Natural killer cell (primary cell): ENCODE results near the gene MESP2. TPM values are rescaled to one million over a fixed set of nuclear protein-coding genes. Genes with fewer than 3 reads are reported as not detected.
A peak's percentile ranks its signal among the peaks of the same experiment; 100 is the strongest.

ENCODE experiments used
- ATAC-seq, 3 donors: fragments of 150-1000 bp in 2 of 3; fragments of 200-7000 bp in 1 of 3; cut with Tn5 transposase; 1 replicate in 1 of 3; 2 replicates in 2 of 3; pipeline ENCODE4 v1.10.0; 2021; ENCODE audit warnings: mild to moderate bottlenecking in 2 of 3, moderate library complexity in 2 of 3
- DNase-seq, 2 donors: peaks; one replicate each; pipeline versions ENCODE4 v3.0.0 to v3.0.0-alpha.2; 2013 to 2021; ENCODE audit warnings: mixed read lengths in 1 of 2
- H3K27ac ChIP-seq: one replicate; pipeline ENCODE4 v1.5.1; 2013; ENCODE audit warnings: mild to moderate bottlenecking, low read length
- H3K27me3 ChIP-seq: one replicate; pipeline ENCODE4 v1.6.1; 2013; ENCODE audit warnings: low read length; ENCODE audit not compliant: control insufficient read depth, insufficient read depth
- H3K36me3 ChIP-seq: one replicate; pipeline ENCODE4 v1.6.1; 2013; ENCODE audit warnings: low read length; ENCODE audit not compliant: control insufficient read depth, insufficient read depth
- H3K4me1 ChIP-seq: one replicate; pipeline ENCODE4 v1.6.1; 2013; ENCODE audit warnings: low read length; ENCODE audit not compliant: control insufficient read depth, insufficient read depth
- H3K4me3 ChIP-seq: one replicate; pipeline ENCODE4 v1.5.1; 2013; ENCODE audit warnings: low read length
- H3K9me3 ChIP-seq: one replicate; pipeline ENCODE4 v1.6.1; 2013; ENCODE audit warnings: low read length; ENCODE audit not compliant: control insufficient read depth, insufficient read depth
- H3K27ac Mint-ChIP-seq, 2 donors: one replicate each; pipeline ENCODE4 v1.8.0; 2022; ENCODE audit warnings: mild to moderate bottlenecking in 2 of 2, mixed read lengths in 2 of 2, moderate library complexity in 1 of 2
- H3K27me3 Mint-ChIP-seq, 2 donors: one replicate each; pipeline ENCODE4 v1.8.0; 2022; ENCODE audit warnings: low read depth in 2 of 2, mixed read lengths in 2 of 2
- H3K36me3 Mint-ChIP-seq: one replicate; pipeline ENCODE4 v1.8.0; 2022; ENCODE audit warnings: mixed read lengths
- H3K4me1 Mint-ChIP-seq, 2 donors: one replicate each; pipeline ENCODE4 v1.8.0; 2022; ENCODE audit warnings: mixed read lengths in 2 of 2
- H3K4me3 Mint-ChIP-seq: one replicate; pipeline ENCODE4 v1.8.0; 2022; ENCODE audit warnings: mild to moderate bottlenecking, moderate library complexity, mixed read lengths
- H3K9me3 Mint-ChIP-seq, 2 donors: one replicate each; pipeline ENCODE4 v1.8.0; 2022; ENCODE audit warnings: mixed read lengths in 2 of 2
- CTCF ChIP-seq: fragments of 200-600 bp; IDR thresholded peaks from one replicate; pipeline ENCODE4 v1.8.0; 2022; ENCODE audit warnings: antibody characterized with exemption
- WGBS: methylation state at CpG from one replicate; pipeline ENCODE4 v1.1.7; 2013; ENCODE audit warnings: missing lambda C conversion rate; ENCODE audit not compliant: insufficient coverage; 5-methylcytosine and 5-hydroxymethylcytosine counted together
- intact Hi-C: fragments of 100-400 bp; cut with micrococcal nuclease; formaldehyde crosslinking; loops from one replicate; pipeline ENCODE4 v1.14.2; 2022
- total RNA-seq, 4 donors: library from RNA; stranded (reverse); fragments of 120-200 nt in 1 of 4; gene quantifications; one replicate each; pipeline versions ENCODE4 v1.2.3 to v1.2.4, GENCODE V29; 2013 to 2022

MESP2 gene
- total RNA-seq, 3 donors from 2014 or later (not counting 1 experiment from before 2014, with no cell fraction given): not detected

GRCh38 chr15:89751748-89752147 is 24.4 kb upstream of the MESP2 start:
- peak overlapping the region; percentile 59 for H3K4me3 Mint-ChIP-seq
- no peak overlapping the region for H3K27ac ChIP-seq
- no peaks in the 10 kb centered on the region for H3K36me3 Mint-ChIP-seq
- H3K4me1 ChIP-seq: peaks cover 13% of the 10 kb centered on the region
- H3K4me1 Mint-ChIP-seq: peaks cover 0 to 4% of the 10 kb centered on the region in 2 donors
- H3K27me3 Mint-ChIP-seq: peaks cover 0 to 7% of the 10 kb centered on the region in 2 donors
- H3K4me3 ChIP-seq: no peak overlapping the region
- intact Hi-C loops: no loop called here
- 92% methylated on average over 5 of the region's 5 CpGs for WGBS
- no peak for TF ChIP-seq CTCF
- peaks cover 2% of the 10 kb centered on the region for H3K27me3 ChIP-seq
- ATAC-seq (no peak), DNase-seq (no peak)
- no peak overlapping the region for H3K27ac Mint-ChIP-seq
- H3K9me3 Mint-ChIP-seq: no peaks in the 10 kb centered on the region
- H3K36me3 ChIP-seq: no peaks in the 10 kb centered on the region
- no peaks in the 10 kb centered on the region for H3K9me3 ChIP-seq

GRCh38 chr15:89753855-89754254 is 22.3 kb upstream of the MESP2 start:
- no peak for DNase-seq
- Mint-ChIP-seq H3K27ac (no peak overlapping the region), H3K27me3 (peaks cover 0 to 7% of the 10 kb centered on the region in 2 donors), H3K4me1 (peaks cover 0 to 4% of the 10 kb centered on the region in 2 donors), H3K36me3 (no peaks in the 10 kb centered on the region), H3K9me3 (no peaks in the 10 kb centered on the region), H3K4me3 (no peak overlapping the region)
- H3K27ac ChIP-seq: no peak overlapping the region
- H3K9me3 ChIP-seq: no peaks in the 10 kb centered on the region
- H3K27me3 ChIP-seq: peaks cover 2% of the 10 kb centered on the region
- ATAC-seq: no peak
- 91% methylated on average over 7 of the region's 7 CpGs for WGBS
- no peak for TF ChIP-seq CTCF
- intact Hi-C loops: no loop called here
- H3K4me3 ChIP-seq: no peak overlapping the region
- H3K4me1 ChIP-seq: peaks cover 13% of the 10 kb centered on the region
- H3K36me3 ChIP-seq: no peaks in the 10 kb centered on the region

GRCh38 chr15:89754361-89755154 is 21.6 kb upstream of the MESP2 start:
- 74% methylated on average over 7 of the region's 8 CpGs for WGBS
- H3K4me1 ChIP-seq: peaks cover 13% of the 10 kb centered on the region
- H3K27ac Mint-ChIP-seq: no peak overlapping the region
- ATAC-seq (no peak), DNase-seq (no peak)
- intact Hi-C loops: no loop called here
- H3K4me3 ChIP-seq: no peak overlapping the region
- H3K27me3 Mint-ChIP-seq: peaks cover 0 to 7% of the 10 kb centered on the region in 2 donors
- peaks cover 2% of the 10 kb centered on the region for H3K27me3 ChIP-seq
- TF ChIP-seq CTCF: no peak
- peaks cover 0 to 4% of the 10 kb centered on the region in 2 donors for H3K4me1 Mint-ChIP-seq
- H3K4me3 Mint-ChIP-seq: no peak overlapping the region
- H3K27ac ChIP-seq: no peak overlapping the region
- H3K9me3 Mint-ChIP-seq: no peaks in the 10 kb centered on the region
- H3K36me3 Mint-ChIP-seq: no peaks in the 10 kb centered on the region
- H3K36me3 ChIP-seq: no peaks in the 10 kb centered on the region
- H3K9me3 ChIP-seq: no peaks in the 10 kb centered on the region
